ENCODE data around the gene CLEC20A.

- TF ChIP-seq, protein P1, sequence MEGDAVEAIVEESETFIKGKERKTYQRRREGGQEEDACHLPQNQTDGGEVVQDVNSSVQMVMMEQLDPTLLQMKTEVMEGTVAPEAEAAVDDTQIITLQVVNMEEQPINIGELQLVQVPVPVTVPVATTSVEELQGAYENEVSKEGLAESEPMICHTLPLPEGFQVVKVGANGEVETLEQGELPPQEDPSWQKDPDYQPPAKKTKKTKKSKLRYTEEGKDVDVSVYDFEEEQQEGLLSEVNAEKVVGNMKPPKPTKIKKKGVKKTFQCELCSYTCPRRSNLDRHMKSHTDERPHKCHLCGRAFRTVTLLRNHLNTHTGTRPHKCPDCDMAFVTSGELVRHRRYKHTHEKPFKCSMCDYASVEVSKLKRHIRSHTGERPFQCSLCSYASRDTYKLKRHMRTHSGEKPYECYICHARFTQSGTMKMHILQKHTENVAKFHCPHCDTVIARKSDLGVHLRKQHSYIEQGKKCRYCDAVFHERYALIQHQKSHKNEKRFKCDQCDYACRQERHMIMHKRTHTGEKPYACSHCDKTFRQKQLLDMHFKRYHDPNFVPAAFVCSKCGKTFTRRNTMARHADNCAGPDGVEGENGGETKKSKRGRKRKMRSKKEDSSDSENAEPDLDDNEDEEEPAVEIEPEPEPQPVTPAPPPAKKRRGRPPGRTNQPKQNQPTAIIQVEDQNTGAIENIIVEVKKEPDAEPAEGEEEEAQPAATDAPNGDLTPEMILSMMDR (IDR thresholded peaks at IDR 0.05) = no peak
- no peak for TF ChIP-seq ZFX (IDR thresholded peaks at IDR 0.05; ENCODE audit: borderline replicate concordance)
These were observed 13.4 kb upstream of the CLEC20A start for GRCh38 chr1:178510155-178510554.
